GM21423 (cell line): ENCODE measurements around the gene ADARB2.

Source experiments
- ATAC-seq: cut with Tn5 transposase; IDR thresholded peaks from one replicate; pipeline ENCODE4 v1.9.1; 2021; ENCODE audit warnings: mild to moderate bottlenecking, moderate library complexity; ENCODE audit not compliant: unreplicated experiment

ADARB2 gene

GRCh38 chr10:1200866-1201807, 536.2 kb downstream of the ADARB2 start:
- no peak for ATAC-seq

DNA sequence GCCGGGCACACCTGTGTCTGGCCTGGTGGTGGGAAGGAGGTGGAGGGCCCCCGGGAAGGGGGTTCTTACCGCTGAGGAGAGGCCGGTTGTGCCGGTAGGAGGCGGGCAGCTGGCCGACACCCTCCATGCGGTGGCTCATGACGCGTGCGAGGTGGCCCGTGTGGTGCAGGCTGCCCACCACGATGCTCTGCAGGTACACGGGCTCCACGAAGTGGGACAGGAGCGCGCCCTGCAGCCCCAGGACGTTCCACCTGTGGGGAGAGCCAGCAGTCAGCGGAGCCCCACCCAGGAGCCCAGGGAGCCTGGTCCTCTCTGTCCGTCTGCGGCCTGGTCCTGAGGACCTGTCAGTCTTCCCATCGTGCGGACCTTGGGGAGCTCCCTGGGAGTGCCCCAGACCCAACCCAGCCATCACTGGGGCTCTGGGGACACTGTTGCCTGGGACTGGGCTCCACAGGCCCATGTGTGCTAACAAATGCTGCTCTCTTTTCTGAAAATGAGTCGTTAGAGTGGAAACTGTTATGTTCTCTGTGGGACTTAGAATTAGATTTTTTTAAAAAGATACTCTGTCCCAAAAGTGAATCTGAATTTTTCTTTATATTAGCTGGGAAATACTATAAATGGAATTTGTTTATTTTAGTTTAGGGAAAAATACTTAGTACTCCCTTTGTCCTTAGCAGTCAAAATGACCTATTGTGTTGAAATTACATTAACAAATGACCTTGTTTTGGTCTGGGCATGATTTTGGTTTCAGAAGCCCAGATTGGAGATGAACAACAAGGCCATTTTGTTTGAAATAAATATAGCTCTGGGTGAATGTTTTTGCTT, 537.2 kb downstream of the ADARB2 start:
- no peak for ATAC-seq

- no peak for ATAC-seq
Observed at GRCh38 chr10:1199345-1199673, 538.0 kb downstream of the ADARB2 start.

GRCh38 chr10:1198453-1199344, 538.6 kb downstream of the ADARB2 start:
- no peak for ATAC-seq

GRCh38 chr10:1197384-1197783, 539.9 kb downstream of the ADARB2 start:
- ATAC-seq, result no peak

DNA sequence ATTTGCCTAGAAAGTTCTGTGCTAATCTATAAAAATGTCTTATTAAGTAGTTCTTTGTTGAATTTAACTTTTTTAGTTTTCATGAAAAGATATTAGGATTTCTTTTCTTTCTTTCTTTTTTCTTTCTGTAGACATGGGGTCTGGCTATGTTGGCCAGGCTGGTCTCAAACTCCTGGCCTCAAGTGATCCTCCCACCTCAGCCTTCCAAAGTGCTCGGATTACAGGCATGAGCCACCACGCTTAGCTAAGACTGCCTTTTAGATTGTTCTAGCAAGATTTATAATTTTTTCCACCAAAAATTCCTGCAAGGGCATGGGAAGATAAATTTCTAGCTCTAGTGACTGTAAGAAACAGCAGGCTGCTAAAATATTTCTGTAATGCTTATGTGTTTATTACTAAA, 540.7 kb downstream of the ADARB2 start:
- no peak for ATAC-seq

DNA sequence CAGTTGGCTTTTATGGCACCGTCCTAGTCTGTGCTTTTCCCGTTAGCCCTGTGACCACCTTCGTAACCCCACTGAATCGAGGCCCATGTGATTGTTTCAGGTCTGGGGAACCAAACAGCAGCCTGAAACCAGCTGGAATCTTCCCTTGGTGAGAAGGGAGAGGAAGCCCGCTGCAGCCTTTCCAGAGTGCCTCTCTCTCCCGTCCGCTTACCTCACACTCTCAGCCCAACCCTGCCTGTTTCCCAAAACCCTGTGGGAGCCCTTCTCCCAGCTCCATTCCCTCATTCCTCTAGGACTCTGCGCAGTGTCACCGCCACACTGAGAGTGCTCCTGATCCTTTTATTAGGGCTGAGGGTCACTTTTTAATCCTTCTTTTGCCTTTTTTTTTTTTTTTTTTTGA, 541.5 kb downstream of the ADARB2 start:
- ATAC-seq, result no peak

GRCh38 chr10:1194161-1194560, 543.2 kb downstream of the ADARB2 start:
- ATAC-seq, result no peak

GRCh38 chr10:1193561-1193960, 543.8 kb downstream of the ADARB2 start:
- no peak for ATAC-seq

GRCh38 chr10:1191752-1192151, 545.6 kb downstream of the ADARB2 start:
- ATAC-seq, result no peak

GRCh38 chr10:1190791-1191490, 546.4 kb downstream of the ADARB2 start:
- ATAC-seq, result no peak

- no peak for ATAC-seq
Observed at GRCh38 chr10:1190052-1190395, 547.3 kb downstream of the ADARB2 start.

- ATAC-seq, result no peak
Observed at GRCh38 chr10:1189166-1190051, 547.9 kb downstream of the ADARB2 start.

GRCh38 chr10:1188558-1189135, 548.7 kb downstream of the ADARB2 start:
- ATAC-seq, result no peak

- no peak for ATAC-seq
Observed at GRCh38 chr10:1187855-1188557, 549.3 kb downstream of the ADARB2 start.

DNA sequence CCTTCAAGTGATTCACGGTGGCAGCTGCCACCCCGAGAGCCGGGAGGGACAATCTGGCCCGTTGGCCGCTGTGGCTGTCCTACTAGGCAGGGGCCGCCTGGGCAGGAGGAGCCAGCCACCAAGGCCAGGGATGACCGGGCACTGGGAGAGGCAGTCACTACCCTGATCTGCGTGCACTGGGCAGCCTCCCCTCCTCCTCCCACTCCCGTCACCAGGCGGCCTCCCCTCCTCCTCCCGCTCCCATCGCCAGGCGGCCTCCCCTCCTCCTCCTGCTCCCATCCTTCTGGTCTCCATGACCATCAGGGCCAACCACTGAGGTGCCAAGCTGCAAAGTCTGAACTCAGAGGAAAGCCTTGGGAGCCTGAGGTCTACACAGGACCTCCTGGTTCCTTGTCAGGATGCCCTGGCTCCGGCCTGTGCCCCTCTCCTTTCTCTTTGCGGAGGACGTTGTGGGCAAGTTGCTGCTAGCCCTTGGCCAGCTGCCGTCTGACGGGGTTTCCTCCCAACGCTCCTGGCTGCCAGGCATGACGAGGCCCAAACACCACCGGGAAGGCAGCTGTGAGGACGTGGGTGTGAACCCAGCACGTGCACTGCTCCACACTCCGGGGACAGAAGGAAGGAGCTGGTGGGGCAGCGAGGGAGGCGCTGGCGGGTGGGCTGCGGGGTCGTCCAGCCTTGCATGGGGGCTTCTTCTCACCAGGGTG, 550.0 kb downstream of the ADARB2 start:
- ATAC-seq, result no peak

DNA sequence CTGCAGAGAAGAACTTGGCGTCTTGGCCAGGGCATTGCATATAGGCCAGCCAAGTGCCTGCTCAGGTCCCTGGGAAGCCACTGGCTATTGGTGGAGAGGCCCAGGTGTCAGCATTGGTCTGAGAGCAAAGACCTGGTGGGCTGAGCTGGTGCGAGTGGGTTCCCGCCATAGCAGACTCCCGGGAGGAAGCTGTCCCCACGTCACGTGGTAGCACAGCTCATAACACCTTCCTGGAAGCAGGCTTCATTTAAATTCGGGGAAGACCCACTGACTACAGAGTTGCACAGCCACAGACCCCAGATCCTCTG, 550.7 kb downstream of the ADARB2 start:
- no peak for ATAC-seq
